H7 (cell line): Measurements from ENCODE around the gene KLHL22. TPM values are rescaled to one million over a fixed set of nuclear protein-coding genes. Genes with fewer than 3 reads are reported as not detected.
"Not testable (repeated sequence)": the region's sequence is repeated elsewhere in the genome, so short reads cannot be mapped to it uniquely, and the experiment has no call there.

ENCODE experiments used
- DNase-seq: peaks from one replicate; pipeline ENCODE4 v3.0.0; 2012
- H3K27me3 ChIP-seq: 2 replicates; pipeline ENCODE4 v1.6.0; 2011; ENCODE audit warnings: mild to moderate bottlenecking, low read length; ENCODE audit not compliant: control insufficient read depth, insufficient read depth
- H3K36me3 ChIP-seq: replicated peaks from 2 replicates; pipeline ENCODE4 v1.5.1; 2011; ENCODE audit warnings: low read length; ENCODE audit not compliant: control insufficient read depth, insufficient read depth
- H3K4me3 ChIP-seq: 2 replicates; pipeline ENCODE4 v1.5.1; 2011; ENCODE audit warnings: low read depth, mild to moderate bottlenecking, control low read depth, low read length, moderate library complexity; ENCODE audit not compliant: insufficient read depth
- total RNA-seq: library from RNA; depleted of rRNA; stranded (reverse); fragments of >200 nt; shearing (Covaris generic); gene quantifications from 2 replicates; pipeline ENCODE4 v1.2.3, GENCODE V29; 2014

The KLHL22 gene
- total RNA-seq, 1 experiment from 2014 or later, result 28.9 TPM

GRCh38 chr22:20475115-20475436 lies 20.5 kb downstream of the KLHL22 start:
- H3K27me3 ChIP-seq, result no peaks in the 10 kb centered on the region
- no peak for DNase-seq
- peaks cover 2% of the 10 kb centered on the region for H3K36me3 ChIP-seq
- H3K4me3 ChIP-seq, result no peak overlapping the region

- DNase-seq, result no peak
- Histone ChIP-seq H3K27me3 (no peaks in the 10 kb centered on the region), H3K4me3 (no peak overlapping the region), H3K36me3 (peaks cover 2% of the 10 kb centered on the region)
These were observed 22.8 kb downstream of the KLHL22 start for GRCh38 chr22:20472629-20473442.

- Histone ChIP-seq H3K4me3 (no peak overlapping the region), H3K36me3 (peaks cover 2% of the 10 kb centered on the region), H3K27me3 (no peaks in the 10 kb centered on the region)
- DNase-seq, result no peak
These were observed 24.3 kb downstream of the KLHL22 start for GRCh38 chr22:20471126-20471833.

GRCh38 chr22:20470525-20470924 lies 25.1 kb downstream of the KLHL22 start:
- not testable (repeated sequence) for DNase-seq, H3K27me3 ChIP-seq, H3K4me3 ChIP-seq, H3K36me3 ChIP-seq

GRCh38 chr22:20469110-20469868 lies 26.3 kb downstream of the KLHL22 start:
- Histone ChIP-seq H3K4me3 (no peak overlapping the region), H3K27me3 (no peaks in the 10 kb centered on the region), H3K36me3 (peaks cover 3% of the 10 kb centered on the region)
- no peak for DNase-seq

DNA sequence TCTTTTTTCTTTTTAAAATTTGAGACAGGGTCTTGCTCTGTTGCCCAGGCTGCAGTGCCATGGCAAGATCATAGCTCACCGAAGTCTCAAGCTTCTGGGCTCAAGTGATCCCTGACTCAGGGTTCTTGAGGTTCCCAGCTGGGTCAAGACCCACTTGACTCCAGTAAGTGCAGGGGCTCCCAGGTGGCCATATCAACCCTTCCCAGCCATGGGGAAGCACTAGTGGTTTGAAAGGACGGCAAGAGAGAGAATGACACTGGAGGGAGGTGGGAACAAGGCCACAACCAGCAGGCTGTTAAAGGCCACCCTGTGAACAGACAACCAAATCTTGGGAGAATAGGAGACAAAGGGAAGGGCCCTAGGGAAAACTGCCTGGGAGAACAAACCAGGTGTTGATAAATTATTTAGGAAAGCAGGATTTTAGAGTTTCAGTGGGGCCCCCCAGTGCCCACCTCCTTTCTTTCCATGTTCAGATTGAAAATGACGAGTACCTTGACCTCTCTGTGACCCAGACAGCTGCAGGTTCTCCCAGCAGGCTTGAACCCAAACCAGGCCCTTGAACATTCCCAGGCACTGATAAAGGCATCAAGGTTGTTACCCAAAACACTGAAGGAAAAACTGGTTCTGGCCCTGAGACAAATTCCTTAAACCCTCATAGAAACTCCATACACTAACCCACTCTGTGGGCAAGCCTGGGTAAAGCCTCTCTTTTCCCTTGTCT lies 28.8 kb downstream of the KLHL22 start:
- no peak for DNase-seq
- H3K4me3 ChIP-seq, result no peak overlapping the region
- H3K27me3 ChIP-seq, result no peaks in the 10 kb centered on the region
- H3K36me3 ChIP-seq, result peaks cover 3% of the 10 kb centered on the region

DNA sequence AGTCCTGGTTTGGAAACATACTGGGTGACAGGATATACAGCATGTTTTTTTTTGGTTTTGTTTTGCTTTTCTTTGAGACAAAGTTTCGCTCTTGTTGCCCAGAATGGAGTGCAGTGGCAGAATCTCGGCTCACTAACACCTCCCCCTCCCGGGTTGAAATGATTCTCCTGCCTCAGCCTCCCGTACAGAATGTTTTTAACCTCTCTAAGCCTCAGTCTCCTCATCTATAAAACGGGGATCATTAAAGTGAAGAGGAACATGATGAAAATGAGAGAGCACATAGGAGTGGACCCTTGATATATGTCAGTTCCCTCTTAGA lies 29.9 kb downstream of the KLHL22 start:
- H3K27me3 ChIP-seq, result no peaks in the 10 kb centered on the region
- no peak for DNase-seq
- no peak overlapping the region for H3K4me3 ChIP-seq
- peaks cover 1% of the 10 kb centered on the region; the same call in 1 of the 2 replicates for H3K36me3 ChIP-seq

GRCh38 chr22:20464912-20465758 lies 30.5 kb downstream of the KLHL22 start:
- no peak for DNase-seq
- Histone ChIP-seq H3K27me3 (no peaks in the 10 kb centered on the region), H3K36me3 (peaks cover 1% of the 10 kb centered on the region; the same call in 1 of the 2 replicates), H3K4me3 (no peak overlapping the region)

- no peak for DNase-seq
- H3K27me3 ChIP-seq, result no peaks in the 10 kb centered on the region
- H3K4me3 ChIP-seq, result no peak overlapping the region
- H3K36me3 ChIP-seq, result peaks cover 1% of the 10 kb centered on the region; the same call in 1 of the 2 replicates
These were observed 31.4 kb downstream of the KLHL22 start for GRCh38 chr22:20464096-20464614.

- DNase-seq, result no peak
- peaks cover 1% of the 10 kb centered on the region; the same call in 1 of the 2 replicates for H3K36me3 ChIP-seq
- no peaks in the 10 kb centered on the region for H3K27me3 ChIP-seq
- no peak overlapping the region for H3K4me3 ChIP-seq
These were observed 32.1 kb downstream of the KLHL22 start for GRCh38 chr22:20463324-20464095.

DNA sequence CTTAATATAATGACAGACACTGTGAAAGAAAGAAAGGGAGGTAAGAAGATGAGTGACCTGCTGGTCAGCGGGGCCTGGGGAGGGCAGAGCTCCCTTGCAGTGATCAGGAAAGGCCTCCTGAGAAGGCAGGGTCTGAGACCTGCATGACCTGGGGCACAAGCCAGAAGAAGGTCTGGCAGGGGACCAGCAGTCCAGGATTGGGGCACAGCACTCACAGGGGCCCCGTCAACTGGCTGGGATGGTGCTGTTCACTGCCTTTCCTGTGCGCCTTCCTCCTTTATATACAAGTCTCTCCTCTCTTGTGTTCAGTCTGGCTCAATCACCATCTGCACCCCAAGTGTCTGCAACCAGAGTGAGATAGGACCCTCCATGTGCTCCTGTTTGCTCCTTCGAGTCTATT lies 35.7 kb downstream of the KLHL22 start:
- H3K36me3 ChIP-seq, result no peaks in the 10 kb centered on the region
- no peak for DNase-seq
- H3K4me3 ChIP-seq, result no peak overlapping the region
- no peaks in the 10 kb centered on the region for H3K27me3 ChIP-seq

GRCh38 chr22:20459152-20459542 lies 36.4 kb downstream of the KLHL22 start:
- no peak overlapping the region for H3K4me3 ChIP-seq
- DNase-seq, result no peak
- no peaks in the 10 kb centered on the region for H3K27me3 ChIP-seq
- no peaks in the 10 kb centered on the region for H3K36me3 ChIP-seq

DNA sequence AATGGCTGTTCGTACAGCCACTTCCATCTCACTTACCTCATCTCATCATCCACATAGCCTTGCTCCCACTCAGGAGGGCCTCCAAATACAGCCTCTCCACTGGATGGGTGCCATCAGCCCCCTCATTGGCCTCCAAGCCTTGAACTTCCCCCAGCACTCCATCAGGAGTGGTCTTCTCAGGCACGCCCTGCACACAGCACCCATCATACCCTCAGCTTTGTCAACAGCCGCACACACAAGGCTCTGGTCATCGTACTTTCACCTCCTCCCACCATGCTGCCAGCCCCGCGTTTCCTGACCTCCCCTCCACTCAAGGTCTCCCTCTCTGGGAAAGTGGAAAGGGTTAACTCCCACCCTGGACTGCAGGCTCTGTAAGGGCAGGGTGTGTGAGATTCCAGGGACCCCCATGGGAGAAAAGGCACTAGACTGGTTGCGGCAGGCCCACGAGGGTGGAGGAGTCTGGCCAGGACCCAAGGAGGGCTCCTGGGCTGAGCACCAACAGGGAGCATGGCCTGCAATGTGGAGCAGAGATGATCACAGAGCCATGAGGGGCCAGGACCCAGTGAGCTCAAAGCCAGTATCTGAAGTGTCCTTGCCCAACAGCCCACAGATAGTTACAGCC lies 37.0 kb downstream of the KLHL22 start:
- DNase-seq, result no peak

More for the DNA sequence above, 37.0 kb downstream of the KLHL22 start:
- Histone ChIP-seq H3K27me3 (no peaks in the 10 kb centered on the region), H3K36me3 (no peaks in the 10 kb centered on the region), H3K4me3 (no peak overlapping the region)
